Measurements from ENCODE around the gene LCMT1.

DNA sequence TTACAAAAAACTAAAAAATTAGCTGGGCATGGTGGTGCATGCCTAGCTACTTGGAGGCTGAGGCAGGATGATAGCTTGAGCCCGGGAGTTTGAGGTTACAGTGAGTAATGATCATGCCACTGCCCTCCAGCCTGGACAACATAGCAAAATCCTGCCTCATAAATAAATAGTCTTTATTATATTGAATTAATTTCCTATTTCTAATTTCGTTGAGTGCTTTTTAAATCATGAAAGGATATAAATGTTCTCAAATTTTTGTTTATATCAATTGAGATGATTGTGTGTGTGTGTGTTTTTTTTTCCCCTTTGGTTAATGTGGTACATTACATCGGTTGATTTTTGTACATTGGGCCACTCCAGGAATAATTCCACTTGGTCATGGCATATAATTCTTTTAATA, 73.2 kb downstream of the LCMT1 start:
- TF ChIP-seq, protein P1, sequence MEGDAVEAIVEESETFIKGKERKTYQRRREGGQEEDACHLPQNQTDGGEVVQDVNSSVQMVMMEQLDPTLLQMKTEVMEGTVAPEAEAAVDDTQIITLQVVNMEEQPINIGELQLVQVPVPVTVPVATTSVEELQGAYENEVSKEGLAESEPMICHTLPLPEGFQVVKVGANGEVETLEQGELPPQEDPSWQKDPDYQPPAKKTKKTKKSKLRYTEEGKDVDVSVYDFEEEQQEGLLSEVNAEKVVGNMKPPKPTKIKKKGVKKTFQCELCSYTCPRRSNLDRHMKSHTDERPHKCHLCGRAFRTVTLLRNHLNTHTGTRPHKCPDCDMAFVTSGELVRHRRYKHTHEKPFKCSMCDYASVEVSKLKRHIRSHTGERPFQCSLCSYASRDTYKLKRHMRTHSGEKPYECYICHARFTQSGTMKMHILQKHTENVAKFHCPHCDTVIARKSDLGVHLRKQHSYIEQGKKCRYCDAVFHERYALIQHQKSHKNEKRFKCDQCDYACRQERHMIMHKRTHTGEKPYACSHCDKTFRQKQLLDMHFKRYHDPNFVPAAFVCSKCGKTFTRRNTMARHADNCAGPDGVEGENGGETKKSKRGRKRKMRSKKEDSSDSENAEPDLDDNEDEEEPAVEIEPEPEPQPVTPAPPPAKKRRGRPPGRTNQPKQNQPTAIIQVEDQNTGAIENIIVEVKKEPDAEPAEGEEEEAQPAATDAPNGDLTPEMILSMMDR (IDR thresholded peaks at IDR 0.05) = no peak
- TF ChIP-seq POLR2A (IDR thresholded peaks at IDR 0.05) = no peak

Measured in thyroid gland (tissue), 4 donors.